ENCODE measurements around the gene SYNPO2L. TPM values are rescaled to one million over a fixed set of nuclear protein-coding genes. Genes with fewer than 3 reads are reported as not detected.

Gene SYNPO2L
- total RNA-seq, 6 donors from 2014 or later, result 0.54 to 0.84 (median 0.78) TPM; not detected in 3

GRCh38 chr10:73650537-73651331 lies 5.1 kb downstream of the SYNPO2L start:
- ATAC-seq (ENCODE audit: low FRiP score in 2 of 2), result no peak
- H3K4me1 ChIP-seq, result peaks cover 8 to 25% (median 16%) of the 10 kb centered on the region in 4 donors
- WGBS, 2 donors, result 64 to 71% methylated on average over 4 of the region's 5 CpGs
- DNase-seq, result no peak
- H3K4me3 ChIP-seq, result no peak overlapping the region
- H3K27me3 ChIP-seq, result no peaks in the 10 kb centered on the region
- no peaks in the 10 kb centered on the region for H3K9me3 ChIP-seq
- TF ChIP-seq EP300 (IDR thresholded peaks at IDR 0.05), result no peak
- no peak for TF ChIP-seq POLR2AphosphoS5 (IDR thresholded peaks at IDR 0.05)
- no peak for TF ChIP-seq CTCF (IDR thresholded peaks at IDR 0.05)
- no peak for TF ChIP-seq POLR2A (IDR thresholded peaks at IDR 0.05)
- H3K27ac ChIP-seq, result peak overlapping the region in 2 of 4 donors; percentile 34 to 35
- no peaks in the 10 kb centered on the region for H3K36me3 ChIP-seq

- H3K4me1 ChIP-seq, result peaks cover 4 to 25% (median 16%) of the 10 kb centered on the region in 4 donors
- no peak overlapping the region for H3K4me3 ChIP-seq
- TF ChIP-seq CTCF (IDR thresholded peaks at IDR 0.05) (no peak), POLR2A (IDR thresholded peaks at IDR 0.05) (no peak)
- no peak for DNase-seq
- 85 to 90% methylated on average over 6 of the region's 6 CpGs for WGBS, 2 donors
- no peak for ATAC-seq (ENCODE audit: low FRiP score in 2 of 2)
- no peaks in the 10 kb centered on the region for H3K36me3 ChIP-seq
- no peaks in the 10 kb centered on the region for H3K9me3 ChIP-seq
- H3K27ac ChIP-seq, result no peak overlapping the region
- no peaks in the 10 kb centered on the region for H3K27me3 ChIP-seq
These were observed 5.8 kb downstream of the SYNPO2L start for GRCh38 chr10:73649876-73650536.

- peak overlapping the region in 2 of 4 donors; percentile 30 to 68 for H3K27ac ChIP-seq
- TF ChIP-seq POLR2AphosphoS5 (IDR thresholded peaks at IDR 0.05) (no peak), EP300 (IDR thresholded peaks at IDR 0.05) (no peak)
- 79 to 84% methylated on average over 4 of the region's 4 CpGs for WGBS, 2 donors
- H3K4me3 ChIP-seq, result no peak overlapping the region
- ATAC-seq (ENCODE audit: low FRiP score in 2 of 2), result no peak
- no peaks in the 10 kb centered on the region for H3K27me3 ChIP-seq
- no peaks in the 10 kb centered on the region for H3K9me3 ChIP-seq
- H3K36me3 ChIP-seq, result no peaks in the 10 kb centered on the region
- DNase-seq, result no peak
- peaks cover 4 to 28% (median 16%) of the 10 kb centered on the region in 4 donors for H3K4me1 ChIP-seq
These were observed 6.6 kb downstream of the SYNPO2L start for GRCh38 chr10:73648975-73649829.

GRCh38 chr10:73647875-73648651 lies 7.8 kb downstream of the SYNPO2L start:
- peak in 1 of 2 donors; percentile 75 for DNase-seq
- Histone ChIP-seq H3K36me3 (no peaks in the 10 kb centered on the region), H3K4me3 (peak overlapping the region; percentile 59 to 73 (median 66)), H3K9me3 (no peaks in the 10 kb centered on the region), H3K4me1 (peaks cover 8 to 34% (median 18%) of the 10 kb centered on the region in 4 donors), H3K27ac (peak overlapping the region; percentile 30 to 68 (median 56)), H3K27me3 (no peaks in the 10 kb centered on the region)
- TF ChIP-seq POLR2A (IDR thresholded peaks at IDR 0.05), result no peak
- TF ChIP-seq EP300 (IDR thresholded peaks at IDR 0.05), result no peak
- TF ChIP-seq POLR2AphosphoS5 (IDR thresholded peaks at IDR 0.05), result no peak
- TF ChIP-seq CTCF (IDR thresholded peaks at IDR 0.05), result no peak
- WGBS, 2 donors, result 37 to 41% methylated on average over 20 to 27 of the region's 35 CpGs
- peak in 1 of 2 donors; percentile 47 for ATAC-seq (ENCODE audit: low FRiP score in 2 of 2)
